ENCODE results near the gene MMD2. TPM values are rescaled to one million over a fixed set of nuclear protein-coding genes. Genes with fewer than 3 reads are reported as not detected.
"Not testable (repeated sequence)": the region's sequence is repeated elsewhere in the genome, so short reads cannot be mapped to it uniquely, and the experiment has no call there.

MMD2 gene
- total RNA-seq, 2 experiments from 2014 or later, result not detected

GRCh38 chr7:4891522-4891921 is 67.5 kb downstream of the MMD2 start:
- not testable (repeated sequence) for H3K27me3 Mint-ChIP-seq, H3K36me3 Mint-ChIP-seq, H3K27ac Mint-ChIP-seq, H3K4me3 Mint-ChIP-seq, H3K9me3 Mint-ChIP-seq, DNase-seq, H3K4me1 Mint-ChIP-seq

GRCh38 chr7:4889682-4890081 is 69.3 kb downstream of the MMD2 start:
- H3K27ac Mint-ChIP-seq, result no peak overlapping the region
- peaks cover 2% of the 10 kb centered on the region for H3K36me3 Mint-ChIP-seq
- DNase-seq, result no peak
- peaks cover 5% of the 10 kb centered on the region for H3K9me3 Mint-ChIP-seq
- H3K27me3 Mint-ChIP-seq, result no peaks in the 10 kb centered on the region
- no peaks in the 10 kb centered on the region for H3K4me1 Mint-ChIP-seq
- no peak overlapping the region for H3K4me3 Mint-ChIP-seq

- no peak overlapping the region for H3K27ac Mint-ChIP-seq
- DNase-seq, result no peak
- H3K9me3 Mint-ChIP-seq, result no peaks in the 10 kb centered on the region
- no peaks in the 10 kb centered on the region for H3K36me3 Mint-ChIP-seq
- no peak overlapping the region for H3K4me3 Mint-ChIP-seq
- H3K27me3 Mint-ChIP-seq, result peaks cover 8% of the 10 kb centered on the region
- no peaks in the 10 kb centered on the region for H3K4me1 Mint-ChIP-seq
Observed at GRCh38 chr7:4888161-4888560, 70.8 kb downstream of the MMD2 start.

DNA sequence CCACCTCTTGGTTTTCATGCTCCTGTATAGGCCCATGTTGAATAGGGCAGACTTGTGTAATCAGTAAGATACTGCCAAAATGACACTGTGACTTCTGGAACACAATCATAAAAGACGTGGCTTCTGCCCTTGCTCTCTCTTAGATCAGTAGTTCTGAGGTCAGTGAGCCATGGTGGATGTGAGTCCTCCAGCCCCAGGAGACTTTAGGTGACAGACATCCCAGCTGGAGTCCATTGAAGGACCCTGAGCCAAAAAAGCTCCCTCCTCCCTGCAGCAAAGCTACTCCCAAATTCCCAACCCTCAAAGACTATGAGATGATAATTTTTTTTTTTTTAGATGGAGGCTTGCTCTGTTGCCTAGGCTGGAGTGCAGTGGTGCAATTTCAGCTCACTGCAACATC is 72.3 kb downstream of the MMD2 start:
- no peak overlapping the region for H3K27ac Mint-ChIP-seq
- no peak overlapping the region for H3K4me3 Mint-ChIP-seq
- H3K36me3 Mint-ChIP-seq, result no peaks in the 10 kb centered on the region
- H3K9me3 Mint-ChIP-seq, result no peaks in the 10 kb centered on the region
- peaks cover 21% of the 10 kb centered on the region for H3K27me3 Mint-ChIP-seq
- peaks cover 10% of the 10 kb centered on the region for H3K4me1 Mint-ChIP-seq
- no peak for DNase-seq

DNA sequence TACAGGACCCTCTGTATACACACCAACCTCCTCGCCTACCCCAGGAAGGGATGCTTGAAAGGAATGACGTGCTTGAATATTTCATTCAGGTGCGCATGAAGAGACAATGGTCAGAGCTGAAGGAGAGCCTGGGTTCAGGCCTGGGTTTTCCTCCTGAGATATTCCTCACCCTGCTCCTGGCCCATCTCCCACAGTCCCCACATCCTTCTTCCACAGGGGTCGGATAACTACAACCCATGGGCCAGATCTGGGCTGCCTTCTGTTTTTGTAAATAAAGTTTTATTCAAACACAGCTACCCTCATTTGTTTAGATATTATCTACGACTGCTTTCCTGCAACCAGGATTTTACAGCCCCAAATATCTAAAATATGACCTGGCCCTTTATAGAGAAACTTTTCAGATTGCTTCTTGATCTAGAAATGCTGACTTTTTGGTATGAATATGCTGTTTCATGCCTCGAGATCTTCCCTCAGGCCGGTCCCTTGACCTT is 73.6 kb downstream of the MMD2 start:
- H3K4me3 Mint-ChIP-seq, result no peak overlapping the region
- no peaks in the 10 kb centered on the region for H3K36me3 Mint-ChIP-seq
- no peaks in the 10 kb centered on the region for H3K9me3 Mint-ChIP-seq
- peaks cover 10% of the 10 kb centered on the region for H3K4me1 Mint-ChIP-seq
- H3K27me3 Mint-ChIP-seq, result peaks cover 31% of the 10 kb centered on the region
- DNase-seq, result no peak
- no peak overlapping the region for H3K27ac Mint-ChIP-seq

- no peaks in the 10 kb centered on the region for H3K36me3 Mint-ChIP-seq
- H3K27ac Mint-ChIP-seq, result no peak overlapping the region
- H3K4me3 Mint-ChIP-seq, result no peak overlapping the region
- H3K4me1 Mint-ChIP-seq, result peaks cover 10% of the 10 kb centered on the region
- no peaks in the 10 kb centered on the region for H3K9me3 Mint-ChIP-seq
- no peak for DNase-seq
- peaks cover 35% of the 10 kb centered on the region for H3K27me3 Mint-ChIP-seq
Observed at GRCh38 chr7:4884164-4884563, 74.8 kb downstream of the MMD2 start.

DNA sequence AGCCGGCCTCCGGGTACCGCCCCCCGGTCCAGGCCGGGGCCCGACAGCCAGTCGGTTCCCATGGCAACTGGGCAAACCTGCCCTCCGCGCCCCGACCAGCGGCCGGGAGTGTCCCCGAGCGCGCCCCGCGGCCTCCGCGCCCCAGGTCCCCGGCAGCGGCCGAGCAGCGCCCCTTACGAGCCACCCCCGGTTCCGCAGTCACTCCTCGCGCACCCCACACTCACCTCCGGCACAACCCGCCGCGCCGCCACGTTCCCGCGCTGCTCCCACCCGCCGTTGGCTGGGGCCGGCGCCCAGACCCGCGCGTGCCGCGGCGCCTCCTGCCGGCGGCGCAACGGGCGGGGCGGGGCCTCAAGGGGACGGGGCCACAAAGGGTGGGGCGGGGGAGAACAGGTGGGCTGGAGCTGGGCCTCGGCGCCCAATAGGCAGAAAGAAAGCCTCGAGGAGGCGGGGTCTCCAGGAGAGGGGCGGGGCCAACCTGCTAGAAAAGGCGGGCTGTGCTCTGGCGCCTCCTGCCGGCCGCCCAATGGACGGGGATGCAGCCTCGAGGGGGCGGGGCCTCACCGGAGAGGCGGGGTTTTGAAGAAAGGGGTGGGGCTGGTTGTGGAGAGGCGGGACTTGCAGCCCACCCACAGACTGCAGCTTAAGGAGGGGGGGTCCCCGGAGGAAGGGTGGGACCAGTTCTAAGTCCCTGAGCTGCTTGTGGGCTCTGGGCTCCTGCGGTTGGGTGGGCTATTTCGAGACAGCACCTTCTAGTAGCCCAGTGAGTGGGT is 75.4 kb downstream of the MMD2 start, which contains the start of gene RADIL:
Gene RADIL (minus strand): TSS at position 345 of the 773 bp plus-strand sequence. CDS start 5,577 bp downstream, outside the sequence.
- no peak within 1 kb of the TSS for H3K27ac Mint-ChIP-seq
- H3K4me1 Mint-ChIP-seq, result peaks cover 10% of the 10 kb centered on the region
- H3K4me3 Mint-ChIP-seq, result peak within 1 kb of the TSS; percentile 60
- peaks cover 35% of the 10 kb centered on the region for H3K27me3 Mint-ChIP-seq
- no peaks in the 10 kb centered on the region for H3K36me3 Mint-ChIP-seq
- no peaks in the 10 kb centered on the region for H3K9me3 Mint-ChIP-seq
- DNase-seq, result peak; percentile 91

DNA sequence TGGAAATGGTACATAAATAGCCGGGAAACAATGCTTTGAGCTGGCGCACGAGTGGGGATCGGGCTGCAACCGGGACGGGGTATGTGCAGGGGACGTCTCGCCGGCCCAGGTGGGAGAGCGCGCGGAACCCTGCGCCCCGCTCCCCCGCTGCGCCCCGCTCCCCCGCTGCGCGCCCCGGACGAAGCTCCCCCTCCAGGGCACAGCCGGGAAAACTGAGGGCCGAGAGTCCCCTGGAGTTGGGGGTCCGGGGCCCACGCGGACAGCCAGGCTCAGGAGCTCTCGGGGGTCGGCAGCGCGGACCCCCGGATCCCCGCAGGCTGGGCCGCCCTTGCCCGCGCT is 76.0 kb downstream of the MMD2 start:
- Mint-ChIP-seq H3K36me3 (no peaks in the 10 kb centered on the region), H3K9me3 (no peaks in the 10 kb centered on the region), H3K4me1 (peaks cover 10% of the 10 kb centered on the region), H3K27ac (no peak overlapping the region), H3K27me3 (peaks cover 35% of the 10 kb centered on the region), H3K4me3 (peak overlapping the region; percentile 60)
- DNase-seq, result no peak

- H3K27ac Mint-ChIP-seq, result no peak overlapping the region
- H3K9me3 Mint-ChIP-seq, result no peaks in the 10 kb centered on the region
- H3K27me3 Mint-ChIP-seq, result peaks cover 35% of the 10 kb centered on the region
- H3K4me3 Mint-ChIP-seq, result peak overlapping the region; percentile 60
- H3K4me1 Mint-ChIP-seq, result peaks cover 10% of the 10 kb centered on the region
- no peaks in the 10 kb centered on the region for H3K36me3 Mint-ChIP-seq
- no peak for DNase-seq
Observed at GRCh38 chr7:4882169-4883032, 76.6 kb downstream of the MMD2 start.

GRCh38 chr7:4880218-4880617 is 78.8 kb downstream of the MMD2 start:
- Mint-ChIP-seq H3K4me1 (peaks cover 10% of the 10 kb centered on the region), H3K9me3 (no peaks in the 10 kb centered on the region), H3K4me3 (no peak overlapping the region)

DNA sequence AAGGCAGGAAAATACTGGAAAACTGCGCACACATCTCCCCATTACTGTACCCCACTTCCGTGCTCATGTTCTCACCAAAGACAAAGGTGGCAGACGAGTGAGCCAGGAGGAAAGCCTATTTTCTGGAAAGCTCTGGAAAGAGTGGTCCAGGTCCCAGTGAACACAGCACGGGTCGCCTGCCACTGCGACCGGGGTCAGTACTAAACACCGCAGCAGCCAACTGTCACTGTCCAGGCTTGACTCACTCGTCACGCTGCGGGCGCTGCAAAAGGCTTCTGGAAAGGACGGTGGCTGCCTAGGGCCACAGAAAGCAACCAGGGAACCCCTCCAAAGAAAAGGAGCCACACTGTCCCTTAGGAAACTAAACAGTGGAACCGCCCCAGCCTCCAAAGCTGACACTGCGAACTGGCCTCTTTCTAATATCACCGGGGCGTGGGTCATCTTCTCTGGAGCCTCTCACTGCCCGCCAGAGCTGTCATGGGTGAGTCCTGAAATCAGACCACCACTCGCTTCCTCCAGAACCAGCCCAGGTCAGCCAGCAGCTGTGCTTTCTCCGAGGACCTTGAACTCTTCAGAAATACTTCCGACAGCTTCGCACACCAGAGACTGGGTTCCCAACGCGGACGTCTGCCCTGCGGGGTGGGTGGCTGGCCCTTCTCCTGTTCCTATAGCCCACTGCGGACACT is 79.4 kb downstream of the MMD2 start:
- H3K36me3 Mint-ChIP-seq, result no peaks in the 10 kb centered on the region
- peaks cover 10% of the 10 kb centered on the region for H3K4me1 Mint-ChIP-seq
- no peak overlapping the region for H3K27ac Mint-ChIP-seq
- H3K9me3 Mint-ChIP-seq, result no peaks in the 10 kb centered on the region
- no peak for DNase-seq
- no peak overlapping the region for H3K4me3 Mint-ChIP-seq
- H3K27me3 Mint-ChIP-seq, result peaks cover 35% of the 10 kb centered on the region

More at GRCh38 chr7:4880218-4880617, 78.8 kb downstream of the MMD2 start:
- Mint-ChIP-seq H3K27me3 (peaks cover 35% of the 10 kb centered on the region), H3K27ac (no peak overlapping the region), H3K36me3 (no peaks in the 10 kb centered on the region)
- DNase-seq, result no peak

GRCh38 chr7:4878336-4879335 is 80.4 kb downstream of the MMD2 start:
- no peak for DNase-seq
- Mint-ChIP-seq H3K4me3 (no peak overlapping the region), H3K36me3 (no peaks in the 10 kb centered on the region), H3K27ac (no peak overlapping the region), H3K9me3 (no peaks in the 10 kb centered on the region), H3K27me3 (peaks cover 27% of the 10 kb centered on the region), H3K4me1 (peaks cover 10% of the 10 kb centered on the region)

DNA sequence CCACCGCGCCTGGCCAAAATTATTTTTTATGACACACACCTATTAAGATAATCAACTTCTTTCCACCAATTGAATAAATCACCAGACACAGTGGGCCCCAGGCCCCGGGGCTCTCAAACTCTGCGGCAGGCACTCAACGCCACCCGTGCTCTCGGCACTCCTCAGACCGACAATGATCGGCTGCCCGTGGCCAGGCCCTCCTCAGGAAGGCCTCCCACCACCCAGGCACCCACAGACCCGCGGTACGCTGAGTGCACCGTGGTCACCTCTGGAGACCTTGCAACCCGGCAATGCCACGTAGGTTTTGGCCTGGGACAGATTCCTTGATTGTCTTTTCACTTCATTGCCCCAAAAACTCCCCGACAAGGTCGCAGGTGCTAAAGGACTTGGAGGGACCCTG is 82.4 kb downstream of the MMD2 start:
- no peak overlapping the region for H3K27ac Mint-ChIP-seq
- no peak overlapping the region for H3K4me3 Mint-ChIP-seq
- no peaks in the 10 kb centered on the region for H3K9me3 Mint-ChIP-seq
- no peak for DNase-seq
- peaks cover 28% of the 10 kb centered on the region for H3K27me3 Mint-ChIP-seq
- H3K4me1 Mint-ChIP-seq, result no peaks in the 10 kb centered on the region
- H3K36me3 Mint-ChIP-seq, result no peaks in the 10 kb centered on the region

GRCh38 chr7:4875391-4875790 is 83.6 kb downstream of the MMD2 start:
- DNase-seq, result no peak
- Mint-ChIP-seq H3K27me3 (peaks cover 26% of the 10 kb centered on the region), H3K4me3 (no peak overlapping the region), H3K9me3 (no peaks in the 10 kb centered on the region), H3K36me3 (no peaks in the 10 kb centered on the region), H3K27ac (no peak overlapping the region), H3K4me1 (peaks cover 6% of the 10 kb centered on the region)

Data from activated naive CD8-positive, alpha-beta T cell treated with anti-CD3 and anti-CD28 coated beads for 36 hours (primary cell).